GM10847 (cell line): ENCODE data around the gene CHST11.

ENCODE experiments used
- POLR2A ChIP-seq: IDR thresholded peaks from 2 replicates; pipeline ENCODE4 v1.6.1; 2011; ENCODE audit not compliant: insufficient read length; ENCODE audit errors: extremely low read depth

Gene CHST11

DNA sequence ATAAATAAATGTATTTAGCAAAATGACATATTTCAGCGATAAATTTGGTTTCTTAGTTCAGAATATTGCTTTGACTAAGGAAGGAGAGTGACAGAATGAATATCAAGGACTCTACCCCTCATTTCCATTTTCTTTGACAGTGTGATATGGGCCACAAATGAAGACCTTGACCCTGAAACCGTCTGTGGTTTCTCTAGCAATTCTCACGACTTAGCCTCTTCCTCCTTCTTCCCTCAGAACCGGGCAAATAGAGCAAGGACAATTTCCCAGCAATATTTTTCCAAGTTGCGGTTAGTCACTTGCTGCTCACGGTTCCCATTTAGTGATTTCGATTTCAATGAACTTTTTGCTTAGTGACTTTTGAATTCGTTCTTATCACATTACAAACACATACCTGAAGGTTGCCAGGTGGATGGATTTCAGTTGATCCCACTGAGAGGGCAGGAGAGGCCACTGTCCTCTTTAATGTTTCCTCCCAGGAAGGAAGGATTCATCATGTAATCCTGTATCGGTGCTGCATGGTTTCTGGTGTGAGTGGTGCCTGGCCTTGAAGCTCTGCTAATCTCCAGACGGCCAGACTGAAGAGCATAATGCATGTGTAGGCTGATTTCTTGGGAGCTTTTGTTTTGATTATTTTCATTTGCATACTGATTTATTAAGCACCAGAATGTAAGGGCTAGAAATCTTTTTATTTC lies 77.6 kb downstream of the CHST11 start:
- no peak for TF ChIP-seq POLR2A

DNA sequence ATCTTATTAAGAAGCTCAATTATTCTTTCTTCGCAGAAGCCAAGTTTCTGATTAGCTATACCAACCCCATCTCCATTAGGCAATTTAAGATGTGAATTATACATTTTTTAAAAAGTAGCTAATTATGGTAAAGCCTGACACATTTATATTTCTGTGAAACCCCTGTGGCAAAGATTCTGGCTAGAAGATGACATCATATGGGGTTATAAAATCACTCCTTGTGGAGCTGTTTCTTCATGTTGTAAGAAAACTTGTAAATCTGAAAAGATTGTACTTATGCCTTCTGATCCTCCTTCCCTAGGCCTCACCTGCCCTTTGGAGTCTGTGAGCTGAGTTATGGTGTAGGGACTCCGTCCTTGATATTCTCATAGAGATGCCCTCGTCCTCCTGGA lies 78.1 kb downstream of the CHST11 start:
- no peak for TF ChIP-seq POLR2A

DNA sequence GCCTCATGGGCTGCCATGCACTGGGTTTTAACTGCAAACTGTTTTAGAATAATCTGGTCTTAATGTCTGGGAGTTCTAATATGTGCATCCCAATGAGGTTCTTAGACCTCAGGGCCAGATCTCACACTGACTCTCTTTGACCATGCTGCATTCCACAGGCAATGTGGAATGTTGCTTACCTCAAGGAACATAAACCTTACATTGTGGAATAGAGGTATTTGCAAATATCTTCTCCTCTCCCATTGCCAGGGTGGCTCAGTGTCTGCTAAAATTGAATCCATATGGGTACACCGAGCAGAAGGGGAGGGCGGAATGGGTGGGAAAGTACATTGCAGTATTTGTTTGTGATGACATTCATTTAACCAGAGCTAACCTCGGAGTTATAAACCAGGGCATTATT lies 78.6 kb downstream of the CHST11 start:
- no peak for TF ChIP-seq POLR2A

DNA sequence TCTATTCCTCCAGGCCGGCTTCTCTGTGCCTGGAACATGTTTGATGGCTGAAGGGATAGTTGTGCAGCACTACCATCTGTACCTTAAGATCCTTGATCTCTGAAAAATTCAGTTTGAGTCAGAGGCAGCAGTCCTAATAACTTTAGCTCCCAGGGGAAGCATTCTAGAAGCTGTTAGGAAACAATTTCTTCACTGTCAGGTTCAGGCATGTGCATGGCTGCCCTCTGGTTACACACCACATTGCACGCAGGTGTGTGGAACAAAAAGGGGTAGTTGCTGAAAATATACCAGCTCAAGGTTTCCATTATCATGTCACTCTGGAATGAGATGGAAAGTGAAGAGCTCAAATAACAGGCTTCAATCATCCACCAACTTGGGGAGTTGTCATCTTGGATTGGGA lies 80.1 kb downstream of the CHST11 start:
- TF ChIP-seq POLR2A = no peak

DNA sequence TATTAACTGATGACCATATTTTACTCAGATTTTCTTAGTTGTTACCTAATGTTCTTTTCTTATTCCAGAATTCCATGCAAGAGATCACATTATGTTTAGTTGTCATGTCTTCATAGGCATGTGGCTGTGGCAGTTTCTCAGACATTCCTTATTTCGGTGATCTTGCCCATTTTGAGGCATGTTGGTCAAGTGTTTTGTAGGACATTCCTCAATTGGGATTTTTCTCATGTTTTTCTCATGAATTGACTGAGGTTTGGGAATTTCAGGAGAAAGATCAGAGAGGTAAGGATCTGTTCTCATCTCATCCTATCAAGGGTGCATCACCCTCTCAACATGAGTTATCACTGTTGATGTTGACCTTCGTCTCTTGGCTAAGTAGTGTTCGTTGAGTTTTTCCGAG lies 81.3 kb downstream of the CHST11 start:
- TF ChIP-seq POLR2A = no peak

DNA sequence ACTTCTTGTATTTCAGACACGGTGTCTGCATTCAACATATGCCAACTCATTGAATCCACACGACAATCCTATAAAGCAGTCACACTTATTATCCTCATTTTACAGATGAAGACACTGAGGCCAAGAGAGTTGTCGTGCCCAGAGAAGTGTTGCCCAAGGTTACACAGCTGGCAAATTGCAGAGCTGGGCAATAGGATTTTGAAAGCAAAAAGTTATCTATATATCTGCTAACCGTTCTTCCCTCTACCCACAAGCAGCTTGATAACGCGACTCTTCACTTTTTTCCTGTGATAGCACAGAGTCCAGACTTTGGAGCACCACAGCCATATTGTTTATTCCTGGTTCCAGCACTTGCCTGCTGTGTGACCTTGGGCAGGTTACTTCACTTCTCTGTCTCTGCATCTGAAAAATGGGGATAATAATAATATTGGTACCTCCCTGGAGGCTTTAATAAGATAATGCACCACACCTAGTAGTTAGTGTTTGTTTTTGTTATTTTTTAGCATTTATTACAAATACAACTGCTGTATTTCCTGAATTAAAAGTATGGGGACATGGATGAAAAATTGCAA lies 82.2 kb downstream of the CHST11 start:
- no peak for TF ChIP-seq POLR2A

DNA sequence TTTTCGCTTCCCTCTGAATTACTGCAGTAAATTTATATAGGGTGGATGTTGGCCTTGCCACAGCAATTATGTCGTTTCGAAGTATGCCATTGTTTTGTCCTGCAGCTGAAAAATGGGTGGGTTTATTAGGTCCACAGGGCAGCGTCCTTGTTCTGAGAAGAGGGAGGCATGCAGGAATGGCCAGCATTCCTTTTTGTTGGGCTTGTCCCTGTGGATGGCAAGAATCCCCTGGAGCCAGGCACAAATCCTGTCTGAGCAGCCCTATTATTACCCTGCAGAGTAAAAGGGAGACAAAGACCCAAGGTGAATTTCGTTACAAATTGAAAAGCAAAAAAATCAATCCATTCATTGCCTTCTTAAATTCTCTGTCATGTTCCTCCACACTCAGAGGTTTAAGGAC lies 88.1 kb downstream of the CHST11 start:
- no peak for TF ChIP-seq POLR2A

DNA sequence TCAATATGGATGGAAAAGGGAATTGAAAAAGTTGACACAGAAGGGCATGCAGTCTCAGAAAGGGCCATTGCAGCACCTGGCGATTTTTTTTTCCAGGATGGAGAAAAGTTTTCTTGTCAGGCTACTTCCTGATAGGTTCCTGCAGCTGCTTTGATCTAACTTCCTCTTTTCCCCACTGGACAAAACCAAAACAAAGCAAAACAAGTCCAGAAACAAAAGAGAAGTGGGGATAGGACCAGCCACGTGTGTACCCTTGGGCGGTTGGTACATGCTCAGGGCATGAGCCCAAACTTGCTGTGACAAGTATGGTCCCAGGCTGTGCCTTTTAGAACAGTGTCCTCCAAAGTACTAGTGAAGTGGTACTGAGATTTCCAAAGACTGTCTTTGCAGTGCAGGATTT lies 89.8 kb downstream of the CHST11 start:
- no peak for TF ChIP-seq POLR2A

DNA sequence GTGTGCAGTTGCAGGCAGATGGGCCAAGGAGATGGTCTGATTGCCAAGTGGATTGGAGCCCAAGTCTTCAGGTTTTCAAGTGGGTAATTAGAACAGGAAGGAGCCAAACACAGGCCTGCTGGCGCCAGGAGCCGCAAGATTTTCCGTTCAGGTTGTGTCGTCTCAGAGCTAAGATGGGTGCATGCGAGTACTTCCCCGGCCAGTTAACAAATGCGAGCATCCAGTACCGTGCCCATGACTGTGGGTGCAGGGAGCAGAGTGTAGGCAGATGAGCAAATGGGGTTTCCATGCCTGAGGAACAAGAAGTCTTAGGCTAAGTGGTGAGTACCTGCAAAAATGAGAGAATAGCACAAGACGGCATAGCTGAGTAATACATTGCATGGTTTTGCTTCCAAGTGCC lies 90.5 kb downstream of the CHST11 start:
- no peak for TF ChIP-seq POLR2A

DNA sequence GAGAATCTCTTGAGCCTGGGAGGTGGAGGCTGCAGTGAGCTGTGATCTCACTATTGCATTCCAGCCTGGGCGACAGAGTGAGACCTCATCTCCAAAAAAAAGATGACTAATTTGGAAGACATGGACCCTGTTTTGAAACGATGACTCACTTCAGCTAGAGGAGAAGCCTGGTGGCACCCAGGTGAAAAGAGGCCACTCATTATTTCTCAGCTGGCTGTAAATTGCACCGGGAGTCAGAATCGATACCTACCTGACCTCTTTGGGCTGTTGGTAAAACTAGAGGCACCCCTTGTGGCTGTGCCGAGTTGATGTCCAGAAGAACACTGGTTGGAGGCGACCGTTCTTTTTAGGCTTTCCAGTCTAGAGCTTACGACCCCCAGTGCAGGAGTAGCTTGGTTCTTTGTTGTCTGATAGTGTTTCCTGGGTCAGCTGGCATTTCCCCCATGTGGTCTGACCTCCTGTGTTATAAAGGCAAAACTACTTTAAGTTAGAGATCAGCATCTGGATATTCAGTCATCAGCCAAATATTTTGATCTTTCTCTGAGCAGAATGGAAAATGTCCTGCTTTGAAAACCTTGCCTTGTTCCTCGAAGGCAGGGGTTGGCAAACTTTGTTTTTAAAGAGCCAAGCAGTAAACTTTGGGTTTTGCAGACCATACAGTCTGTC lies 93.2 kb downstream of the CHST11 start:
- no peak for TF ChIP-seq POLR2A

DNA sequence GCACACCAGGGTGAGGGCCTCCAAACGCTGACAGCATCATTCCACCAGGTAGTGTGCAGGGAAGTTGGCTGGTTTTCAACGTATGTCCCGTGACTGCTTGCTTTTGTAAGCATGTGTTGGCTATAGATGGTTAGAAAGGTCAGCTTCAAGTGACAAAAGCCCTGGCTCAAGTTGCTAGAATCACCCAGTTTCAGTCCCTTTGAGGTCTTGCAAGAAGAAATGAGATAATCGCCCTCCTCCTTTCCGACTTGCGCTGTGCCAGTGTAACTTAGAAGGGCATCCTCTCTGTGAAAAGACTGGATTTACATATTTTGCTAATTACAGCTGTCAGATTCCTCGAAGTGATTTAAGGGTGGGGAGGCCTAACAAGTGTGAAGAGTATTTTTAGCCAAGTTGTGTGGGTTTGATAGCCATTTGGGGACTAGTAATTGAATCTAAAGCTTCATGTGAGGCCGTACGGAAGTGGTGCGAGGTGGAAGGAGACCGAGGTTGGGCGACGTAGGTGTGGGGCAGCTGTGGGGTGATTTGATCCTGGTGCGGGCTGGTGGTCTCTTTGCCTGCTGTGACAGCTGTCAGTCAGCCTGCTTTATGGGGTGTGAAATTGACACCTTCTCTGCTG lies 94.7 kb downstream of the CHST11 start:
- TF ChIP-seq POLR2A = no peak

DNA sequence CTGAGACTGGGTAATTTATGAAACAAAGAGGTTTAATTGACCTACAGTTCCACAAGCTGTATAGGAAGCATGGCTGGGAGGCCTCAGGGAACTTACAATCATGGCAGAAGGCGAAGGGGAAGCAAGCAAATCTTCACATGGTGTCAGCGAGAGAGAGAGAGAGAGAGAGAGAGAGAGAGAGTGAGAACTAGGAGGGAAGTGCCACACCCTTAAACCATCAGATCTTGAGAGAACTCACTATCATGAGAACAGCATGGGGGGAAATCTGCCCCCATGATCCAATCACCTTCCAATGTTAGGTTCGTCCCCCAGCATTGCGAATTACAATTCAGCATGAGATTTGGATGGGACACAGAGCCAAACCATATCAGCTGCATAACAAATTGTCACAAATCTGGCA lies 96.7 kb downstream of the CHST11 start:
- TF ChIP-seq POLR2A = no peak

DNA sequence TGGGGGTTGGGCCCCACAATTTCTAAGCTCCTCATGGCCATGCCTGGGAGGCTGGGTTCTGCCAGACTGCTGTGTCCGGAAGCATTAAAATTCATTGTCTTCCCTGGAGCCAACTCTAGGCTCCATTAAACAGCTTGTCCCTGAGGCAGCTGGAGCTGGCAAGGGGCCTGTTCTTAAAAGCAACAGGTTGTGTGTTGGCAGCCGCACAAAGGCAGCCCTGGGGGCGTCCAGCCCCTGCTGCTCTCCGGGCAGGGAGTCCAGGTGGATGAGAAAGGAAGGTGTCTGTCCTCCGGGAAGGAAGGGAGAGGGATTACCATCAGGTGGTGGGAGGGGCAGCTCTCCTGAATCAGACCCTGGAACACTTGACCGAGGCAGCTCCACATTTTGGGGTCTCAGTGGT lies 98.9 kb downstream of the CHST11 start:
- no peak for TF ChIP-seq POLR2A

DNA sequence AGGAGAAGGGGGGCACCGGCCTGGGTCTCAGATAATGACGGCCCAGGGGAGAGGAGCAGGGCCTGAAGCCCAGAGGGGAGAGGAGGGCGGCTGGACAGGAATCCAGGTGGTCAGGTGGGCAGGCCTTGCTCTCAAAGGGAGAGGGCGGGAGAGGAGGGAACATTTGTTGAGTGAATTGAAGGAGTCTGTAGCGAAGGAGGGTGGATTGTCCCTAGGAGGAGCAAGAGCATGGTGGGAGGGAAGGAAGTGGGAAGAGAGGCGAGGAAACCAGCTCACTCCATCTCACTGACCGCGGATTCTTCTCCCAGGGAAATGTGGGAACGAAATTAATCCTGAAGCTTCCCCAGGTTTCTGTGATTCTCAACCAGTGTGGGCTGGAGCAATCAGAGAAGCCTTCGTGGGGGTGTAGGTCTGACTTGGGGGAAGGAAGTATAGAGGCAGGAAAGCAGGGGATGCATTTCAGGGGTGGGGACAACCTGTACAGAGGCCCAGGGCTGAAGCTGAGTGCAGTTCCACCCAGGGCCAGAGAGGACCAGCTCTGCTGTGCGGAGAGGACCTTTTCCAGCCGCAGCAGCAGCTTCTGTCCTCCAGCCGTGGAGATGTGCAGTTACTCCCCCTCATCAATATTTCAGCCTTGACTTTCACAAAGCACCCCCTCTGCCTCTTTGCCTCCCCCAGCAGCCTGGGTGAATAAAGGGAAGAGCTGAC lies 100.9 kb downstream of the CHST11 start:
- TF ChIP-seq POLR2A = no peak

DNA sequence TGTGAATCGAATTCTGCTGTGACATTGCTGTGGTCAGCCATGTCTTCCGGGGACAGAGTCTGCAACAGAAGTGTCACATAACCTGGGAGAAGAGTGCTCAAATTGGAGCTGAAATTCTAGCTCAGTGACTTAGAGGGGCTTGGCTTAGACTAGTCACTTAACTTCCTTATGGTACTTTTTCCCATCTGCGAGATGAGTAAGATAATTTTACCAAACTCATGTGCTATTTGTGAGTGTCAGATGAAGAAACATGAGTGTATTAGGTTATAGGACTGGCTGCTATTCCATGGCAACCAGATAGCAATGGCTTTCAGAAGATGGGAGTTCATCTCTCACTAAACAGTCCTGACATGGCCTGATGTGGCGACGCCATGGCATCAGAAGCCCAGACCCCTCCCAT lies 104.1 kb downstream of the CHST11 start:
- TF ChIP-seq POLR2A = no peak

DNA sequence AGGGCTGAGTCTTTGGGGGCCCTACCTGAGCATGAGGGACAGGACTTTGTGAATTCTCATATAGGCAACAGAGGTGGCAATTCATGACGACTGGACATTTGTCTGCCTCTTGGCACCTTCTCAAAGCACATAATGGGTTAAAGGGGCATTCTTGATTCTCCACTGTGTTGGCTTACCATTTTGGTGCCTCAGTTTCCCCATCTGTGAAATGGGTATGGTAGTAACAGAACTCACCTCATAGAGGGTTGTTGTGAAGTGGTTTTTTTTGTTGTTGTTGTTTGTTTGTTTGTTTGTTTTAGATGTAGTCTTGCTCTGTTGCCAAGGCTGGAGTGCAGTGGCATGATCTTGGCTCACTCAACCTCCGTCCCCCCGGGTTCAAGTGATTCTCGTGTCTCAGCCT lies 106.0 kb downstream of the CHST11 start:
- TF ChIP-seq POLR2A = no peak
